ENCODE results near the gene FCAR.

DNA sequence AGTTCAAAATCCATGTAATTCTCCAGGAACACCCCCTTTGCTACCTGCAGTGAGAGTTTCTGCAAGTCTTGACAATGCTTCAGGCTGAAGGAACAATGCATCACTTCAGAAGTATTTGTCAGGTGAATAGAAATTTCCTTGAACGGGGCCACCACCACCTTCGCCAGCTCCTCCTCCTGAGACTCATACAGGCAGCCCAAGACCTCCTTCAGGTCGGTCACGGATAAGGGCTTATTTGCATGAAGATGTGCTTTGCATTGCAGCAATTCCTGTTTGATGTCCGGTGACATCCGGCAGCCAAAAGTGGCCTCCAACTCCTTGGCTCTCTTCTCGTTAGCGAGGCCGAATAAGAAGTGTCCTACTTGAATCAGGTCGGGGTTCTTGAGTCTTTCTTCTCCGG lies 64.9 kb downstream of the FCAR start:
- TF ChIP-seq, protein P1, sequence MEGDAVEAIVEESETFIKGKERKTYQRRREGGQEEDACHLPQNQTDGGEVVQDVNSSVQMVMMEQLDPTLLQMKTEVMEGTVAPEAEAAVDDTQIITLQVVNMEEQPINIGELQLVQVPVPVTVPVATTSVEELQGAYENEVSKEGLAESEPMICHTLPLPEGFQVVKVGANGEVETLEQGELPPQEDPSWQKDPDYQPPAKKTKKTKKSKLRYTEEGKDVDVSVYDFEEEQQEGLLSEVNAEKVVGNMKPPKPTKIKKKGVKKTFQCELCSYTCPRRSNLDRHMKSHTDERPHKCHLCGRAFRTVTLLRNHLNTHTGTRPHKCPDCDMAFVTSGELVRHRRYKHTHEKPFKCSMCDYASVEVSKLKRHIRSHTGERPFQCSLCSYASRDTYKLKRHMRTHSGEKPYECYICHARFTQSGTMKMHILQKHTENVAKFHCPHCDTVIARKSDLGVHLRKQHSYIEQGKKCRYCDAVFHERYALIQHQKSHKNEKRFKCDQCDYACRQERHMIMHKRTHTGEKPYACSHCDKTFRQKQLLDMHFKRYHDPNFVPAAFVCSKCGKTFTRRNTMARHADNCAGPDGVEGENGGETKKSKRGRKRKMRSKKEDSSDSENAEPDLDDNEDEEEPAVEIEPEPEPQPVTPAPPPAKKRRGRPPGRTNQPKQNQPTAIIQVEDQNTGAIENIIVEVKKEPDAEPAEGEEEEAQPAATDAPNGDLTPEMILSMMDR (IDR thresholded peaks at IDR 0.05), result no peak
- no peak for TF ChIP-seq POLR2A (IDR thresholded peaks at IDR 0.05; ENCODE audit: low read depth)
- TF ChIP-seq POLR2AphosphoS5 (IDR thresholded peaks at IDR 0.05), result no peak
